GM19328 (cell line): ENCODE results near the gene ALG1.
"Not testable (repeated sequence)": the region's sequence is repeated elsewhere in the genome, so short reads cannot be mapped to it uniquely, and the experiment has no call there.

Experiments used
- ATAC-seq: cut with Tn5 transposase; IDR thresholded peaks from one replicate; pipeline ENCODE4 v1.9.1; 2021; ENCODE audit warnings: mild to moderate bottlenecking, moderate library complexity; ENCODE audit not compliant: unreplicated experiment

The ALG1 gene

DNA sequence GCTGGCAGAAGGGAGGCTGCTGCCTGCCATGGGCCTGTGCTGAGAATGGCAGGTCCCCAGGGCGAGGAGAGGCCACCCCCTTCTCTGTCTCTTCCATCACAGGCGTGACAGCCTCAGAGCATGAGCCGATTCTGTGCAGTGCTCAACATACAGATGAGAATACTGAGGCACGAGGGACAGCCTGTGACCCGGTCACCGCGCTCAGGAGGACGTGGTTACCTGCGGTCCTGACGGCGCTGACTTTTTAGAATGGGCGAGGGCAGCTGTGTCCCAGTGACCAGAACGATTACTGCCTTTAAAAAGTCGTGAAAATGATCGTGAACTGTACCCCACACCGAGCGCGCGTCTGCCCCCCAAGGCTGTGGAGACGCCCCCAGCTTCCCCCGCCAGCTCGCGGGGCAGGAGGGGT, 25.4 kb downstream of the ALG1 start:
- ATAC-seq: not testable (repeated sequence)

DNA sequence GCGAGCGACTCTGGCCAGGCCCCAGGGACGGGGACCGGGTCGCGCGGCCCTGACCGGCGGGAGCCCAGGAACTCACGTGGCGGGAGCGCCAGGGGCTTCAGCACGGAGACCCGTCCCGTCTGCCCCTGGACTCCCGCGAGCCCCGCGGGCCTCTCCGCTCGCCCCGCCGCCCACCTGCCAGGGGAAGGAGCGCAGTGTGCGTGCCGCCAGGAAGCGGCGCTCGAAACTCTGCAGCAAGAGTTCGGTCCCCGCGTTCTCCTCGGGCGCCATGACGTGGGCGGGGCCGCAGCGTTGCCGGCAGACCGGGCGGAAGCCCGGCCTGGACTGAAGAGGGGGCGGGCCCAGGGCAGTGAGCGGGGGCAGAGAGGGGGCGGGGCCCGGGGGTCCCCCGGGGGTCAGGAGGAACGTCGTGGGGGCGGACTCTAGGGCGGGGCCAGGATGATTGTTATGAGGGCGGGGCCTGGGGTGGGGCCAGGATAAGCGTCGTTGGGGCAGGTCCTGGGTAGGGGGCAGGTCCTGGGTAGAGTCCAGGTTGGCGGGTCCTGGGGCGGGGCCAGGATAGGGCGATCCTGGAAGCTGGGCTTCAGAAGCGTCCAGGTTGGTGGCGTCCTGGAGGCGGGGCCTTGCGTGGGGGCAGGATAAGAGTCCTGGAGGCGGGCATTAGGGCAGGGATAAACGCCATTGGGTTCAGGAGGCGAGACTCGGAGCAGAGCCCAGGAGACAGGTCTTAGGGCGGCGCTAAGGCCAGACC, 26.0 kb downstream of the ALG1 start, which contains the start of gene EEF2KMT:
EEF2KMT (minus strand) TSS at position 326 of the 751 bp plus-strand sequence; CDS start at position 270, 56 bp downstream.
- ATAC-seq: peak; percentile 98

DNA sequence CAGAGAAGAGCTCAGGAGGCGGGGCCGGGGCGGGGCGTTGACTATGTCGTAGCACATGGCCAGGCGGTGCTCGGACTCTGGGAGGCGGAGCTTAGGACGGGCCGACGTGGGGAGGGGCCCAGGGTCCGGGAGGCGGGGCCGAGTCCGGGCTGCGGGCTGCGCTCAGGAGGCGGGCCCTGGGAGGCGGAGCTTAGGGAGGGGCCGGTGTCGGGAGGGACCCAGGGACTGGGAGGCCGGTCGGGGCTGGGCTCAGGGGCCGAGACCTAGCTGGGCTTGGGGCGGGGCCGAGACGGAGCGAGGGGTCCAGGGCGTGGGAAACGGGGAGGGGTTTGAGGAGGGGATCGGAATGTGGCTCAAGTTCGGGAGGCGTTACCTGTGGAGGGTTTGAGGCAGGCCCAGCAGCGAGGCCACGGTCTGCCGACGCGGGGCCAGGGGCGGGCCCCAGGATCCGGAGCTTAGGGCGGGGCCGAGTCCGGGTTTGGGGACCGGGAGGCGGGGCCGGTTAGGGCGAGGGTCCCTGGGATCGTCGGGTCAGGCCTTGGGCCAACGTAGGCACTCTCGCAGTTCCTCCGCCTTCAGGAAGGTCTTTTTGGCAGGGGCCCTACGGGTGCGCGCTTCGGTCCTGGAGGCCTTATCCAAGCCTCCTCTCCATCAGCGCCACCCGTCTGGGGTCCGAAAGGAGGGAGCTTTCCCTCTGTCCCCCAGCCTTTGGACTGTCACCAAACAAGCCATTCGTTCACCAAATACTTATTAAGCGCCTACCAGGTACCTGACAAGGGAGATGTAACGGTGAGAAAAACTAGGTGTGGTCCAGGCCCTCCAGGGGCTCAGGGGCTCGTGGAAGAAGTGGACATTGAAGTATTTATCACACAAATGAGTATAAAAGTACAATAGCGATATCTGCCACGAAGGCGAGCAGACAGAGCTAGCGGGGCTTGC, 26.8 kb downstream of the ALG1 start:
- peak; percentile 65 for ATAC-seq

DNA sequence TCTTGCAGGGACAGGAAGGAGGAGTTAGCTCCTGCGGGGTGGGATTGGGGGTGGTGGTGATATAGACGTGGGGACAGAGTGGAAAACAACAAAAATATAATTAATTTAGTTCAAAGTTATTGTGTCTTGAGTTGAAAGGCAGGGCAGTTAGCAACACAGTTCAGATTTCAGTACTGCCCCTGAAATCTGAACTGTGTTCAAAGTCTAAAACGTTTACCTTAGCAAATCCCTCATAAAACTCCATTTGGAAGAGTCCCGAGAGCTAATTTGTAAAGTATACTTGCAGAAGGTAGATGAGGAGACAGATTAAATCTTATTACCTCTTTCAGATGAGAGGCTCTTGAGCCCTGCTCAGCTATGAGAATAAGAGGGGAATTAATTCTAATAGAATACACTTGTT, 27.5 kb downstream of the ALG1 start:
- ATAC-seq: not testable (repeated sequence)

DNA sequence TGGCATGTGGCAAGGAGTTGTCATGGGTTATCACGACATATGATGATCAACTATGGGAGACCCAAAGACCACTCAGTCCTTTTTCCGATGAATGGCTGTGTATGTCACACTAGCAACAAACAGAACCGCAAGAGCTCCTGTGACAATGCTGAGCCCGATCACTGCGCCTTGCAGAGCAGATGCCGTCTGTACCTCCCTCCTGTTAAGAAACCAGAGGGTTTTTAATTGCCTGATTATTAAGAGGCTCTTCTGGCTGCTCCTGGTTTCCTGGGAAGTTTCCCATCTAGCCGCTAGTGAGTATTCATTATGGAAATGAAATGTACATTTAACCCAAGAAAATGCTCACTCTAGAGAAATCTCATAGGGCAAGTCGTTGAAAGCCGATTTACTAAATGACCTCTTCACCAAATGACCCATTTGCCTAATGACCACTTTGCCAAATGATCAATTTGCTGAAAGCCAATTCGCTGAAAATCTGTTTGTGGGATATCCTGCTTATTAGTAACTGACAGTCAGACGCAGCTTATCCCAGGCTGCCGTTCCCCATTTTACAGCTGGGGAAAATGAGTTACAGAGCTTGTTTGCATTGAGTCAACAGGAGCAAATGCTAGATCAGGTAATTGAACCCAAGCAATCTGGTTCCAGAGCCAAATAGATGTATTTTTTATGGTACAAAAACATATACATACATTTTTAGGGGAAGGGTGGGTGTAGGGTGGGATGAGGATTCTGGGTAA, 31.8 kb downstream of the ALG1 start:
- ATAC-seq: not testable (repeated sequence)

DNA sequence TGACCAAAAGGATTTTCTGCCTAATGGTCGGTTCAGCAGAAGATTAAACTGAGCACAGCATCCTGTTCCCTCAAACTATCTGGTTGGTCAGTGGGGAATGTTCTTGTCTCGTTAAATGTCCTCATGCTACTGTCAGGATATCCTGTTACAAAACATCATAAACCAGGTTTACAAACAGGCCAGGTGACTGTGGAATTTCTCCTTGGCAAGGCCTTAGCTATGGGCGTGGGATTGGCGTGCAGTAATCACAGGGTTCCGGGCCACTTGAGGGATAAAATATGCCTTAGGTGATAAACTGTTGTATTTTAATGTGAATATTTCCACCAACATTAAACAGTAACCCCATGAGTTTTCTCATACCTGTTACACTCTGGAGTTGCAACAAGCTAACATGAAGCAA, 33.4 kb downstream of the ALG1 start:
- not testable (repeated sequence) for ATAC-seq

DNA sequence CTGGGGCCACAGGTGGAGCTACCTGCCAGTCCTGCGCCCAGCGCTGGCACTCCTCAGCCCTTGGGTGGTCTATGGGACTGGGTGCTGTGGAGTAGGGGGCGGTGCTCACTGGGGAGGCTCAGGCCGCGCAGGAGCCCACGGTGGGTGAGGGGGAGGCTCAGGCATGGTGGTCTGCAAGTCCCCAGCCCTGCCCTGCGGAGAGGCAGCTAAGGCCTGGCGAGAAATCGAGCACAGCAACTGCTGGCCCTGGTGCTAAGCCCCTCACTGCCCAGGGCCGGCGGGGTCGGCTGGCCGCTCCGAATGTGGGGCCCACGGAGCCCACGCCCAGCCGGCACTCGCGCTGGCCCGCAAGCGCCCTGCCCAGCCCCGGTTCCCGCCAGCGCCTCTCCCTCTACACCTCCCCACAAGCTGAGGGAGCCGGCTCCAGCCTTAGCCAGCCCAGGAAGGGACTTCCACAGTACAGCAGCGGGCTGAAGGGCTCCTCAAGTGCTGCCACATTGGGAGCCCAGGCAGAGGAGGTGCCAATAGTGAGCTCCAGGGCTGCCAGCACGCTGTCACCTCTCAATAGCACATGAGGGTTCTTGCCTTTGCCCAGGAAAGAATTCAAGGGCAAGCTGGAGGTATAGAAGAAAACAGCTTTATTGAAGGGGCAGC, 37.0 kb downstream of the ALG1 start:
- ATAC-seq: no peak

DNA sequence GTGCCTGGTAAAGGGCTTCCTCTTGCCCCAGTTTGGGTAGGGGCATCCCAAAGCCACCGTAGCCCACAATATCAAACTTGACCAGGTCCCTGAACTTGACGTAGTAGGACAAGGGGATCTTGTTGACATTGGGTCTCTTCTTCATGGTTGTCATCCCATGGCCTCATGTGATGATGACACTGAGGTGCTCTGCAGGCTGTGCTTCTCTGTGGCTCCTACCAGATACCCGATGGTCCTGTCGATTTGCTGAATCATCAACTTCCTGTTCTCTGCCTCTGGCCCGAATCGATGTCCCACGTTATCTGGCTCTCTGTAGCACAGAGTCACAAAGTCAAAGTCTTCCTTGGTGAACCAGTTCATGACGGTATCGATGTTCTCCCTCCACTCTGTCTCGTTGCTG, 39.3 kb downstream of the ALG1 start:
- not testable (repeated sequence) for ATAC-seq

DNA sequence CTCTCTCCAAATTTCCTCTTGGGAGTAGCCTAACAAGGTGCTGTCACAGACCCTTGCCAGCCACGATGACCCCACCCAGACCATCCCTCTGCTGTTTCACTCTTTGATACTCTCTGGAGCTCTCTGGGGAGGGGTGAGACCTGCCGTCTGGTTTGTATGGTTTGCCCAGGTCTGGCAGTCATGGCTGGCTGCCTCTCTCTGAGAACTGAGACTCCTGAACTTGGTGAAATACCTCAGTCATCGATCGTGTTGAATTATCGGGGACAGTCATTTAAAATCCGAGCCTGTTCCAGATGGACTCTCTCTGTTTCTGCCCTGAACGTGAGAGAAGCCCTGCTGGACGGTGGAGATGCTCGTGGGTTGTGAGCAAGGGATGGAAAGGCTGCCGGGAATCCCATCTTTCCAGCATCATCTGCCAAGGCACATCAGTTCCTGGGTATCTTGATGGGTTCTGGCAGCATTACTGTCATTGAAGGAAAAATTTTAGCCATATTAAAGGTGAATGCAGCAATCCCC, 45.2 kb downstream of the ALG1 start:
- ATAC-seq: not testable (repeated sequence)

DNA sequence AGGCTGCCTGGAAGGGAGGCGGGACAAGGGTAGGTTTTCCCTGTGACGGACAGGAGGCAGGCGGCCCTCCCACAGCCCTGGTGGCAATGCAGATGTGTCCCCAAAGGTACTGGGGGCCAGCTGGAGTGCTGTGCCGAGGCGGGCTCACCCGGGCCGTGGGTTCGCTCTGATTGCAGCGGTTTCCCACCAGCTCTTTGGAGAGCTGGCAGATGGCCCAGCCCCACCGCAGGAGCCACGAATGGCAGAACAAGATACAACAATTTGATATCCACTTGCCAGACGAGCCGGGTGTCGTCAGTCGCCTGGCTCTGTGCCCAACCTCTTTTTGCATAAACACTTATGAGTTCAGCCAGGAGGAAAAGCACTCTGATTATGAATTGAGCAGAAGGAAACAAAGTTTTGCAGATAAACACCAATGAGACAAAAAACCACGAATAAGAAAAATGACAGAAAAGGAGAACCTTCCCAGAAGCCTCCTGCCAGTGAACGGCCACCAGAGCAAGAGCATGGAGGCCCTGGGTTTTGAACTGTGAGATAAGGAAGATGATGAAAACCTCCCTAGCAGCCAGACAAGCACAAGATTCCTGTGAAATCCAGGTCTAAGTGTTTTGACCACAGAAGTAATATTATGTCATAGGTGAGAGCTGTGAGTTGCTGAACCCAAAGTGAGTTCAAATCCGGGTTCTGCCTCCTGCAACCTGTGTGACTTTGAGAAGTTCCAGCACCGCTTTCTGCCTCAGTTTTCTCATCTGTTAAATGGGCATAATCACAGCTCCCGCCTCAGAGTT, 45.9 kb downstream of the ALG1 start:
- ATAC-seq: not testable (repeated sequence)

DNA sequence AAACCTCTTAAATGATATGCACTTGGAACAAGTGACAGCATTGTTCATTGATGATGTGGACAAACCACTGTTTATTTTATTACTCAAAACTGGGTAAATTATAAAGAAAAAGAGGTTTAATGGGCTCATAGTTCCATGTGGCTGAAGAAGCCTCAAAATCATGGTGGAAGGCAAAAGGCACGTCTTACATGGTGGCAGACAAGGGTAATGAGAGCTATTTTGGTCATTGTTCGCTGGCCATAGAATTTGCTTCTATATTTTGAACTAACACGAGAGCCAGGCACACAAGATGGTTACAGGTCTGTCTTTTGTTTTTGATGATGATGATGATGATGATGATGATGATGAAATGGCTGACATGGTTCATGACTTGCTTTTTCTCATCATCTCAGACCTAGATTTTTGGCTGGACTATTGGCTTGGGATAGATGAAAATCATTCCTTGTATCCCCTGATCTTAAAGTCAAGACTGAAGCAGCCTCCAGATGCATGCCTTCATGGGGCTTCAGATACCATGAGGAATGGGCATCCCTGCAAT, 59.9 kb downstream of the ALG1 start:
- not testable (repeated sequence) for ATAC-seq

DNA sequence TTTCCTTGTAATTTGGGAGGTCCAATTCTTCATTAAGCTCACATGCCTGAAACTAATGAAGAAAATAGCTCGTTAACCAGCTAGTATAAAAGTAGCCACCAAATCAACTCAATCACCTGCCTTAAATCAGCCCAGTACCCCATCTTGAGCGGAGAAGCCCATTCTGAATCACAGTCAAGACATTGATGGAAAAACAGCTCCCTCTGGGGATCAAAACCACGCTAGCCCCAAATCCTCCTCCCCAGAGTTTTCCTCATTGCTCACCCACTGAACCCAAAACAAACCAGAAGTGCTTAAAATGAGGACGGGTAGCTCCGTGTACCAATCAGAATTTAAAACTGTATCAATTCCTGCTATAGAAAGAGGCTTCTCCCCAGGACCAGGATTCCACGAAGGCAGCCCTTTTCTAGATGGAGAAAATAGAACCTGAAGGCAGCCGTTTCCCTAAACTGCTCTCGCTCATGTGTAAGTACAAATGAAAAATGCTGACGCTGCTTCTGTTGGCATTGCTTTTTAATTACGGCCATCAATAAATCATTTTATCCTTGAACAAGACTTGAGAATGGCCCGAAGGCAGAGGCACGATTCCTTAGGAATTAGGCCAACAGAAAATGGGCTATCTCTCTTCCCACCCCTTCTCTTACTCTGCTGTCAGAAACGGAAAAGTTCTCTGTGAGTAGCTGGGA, 61.4 kb downstream of the ALG1 start:
- ATAC-seq: not testable (repeated sequence)

DNA sequence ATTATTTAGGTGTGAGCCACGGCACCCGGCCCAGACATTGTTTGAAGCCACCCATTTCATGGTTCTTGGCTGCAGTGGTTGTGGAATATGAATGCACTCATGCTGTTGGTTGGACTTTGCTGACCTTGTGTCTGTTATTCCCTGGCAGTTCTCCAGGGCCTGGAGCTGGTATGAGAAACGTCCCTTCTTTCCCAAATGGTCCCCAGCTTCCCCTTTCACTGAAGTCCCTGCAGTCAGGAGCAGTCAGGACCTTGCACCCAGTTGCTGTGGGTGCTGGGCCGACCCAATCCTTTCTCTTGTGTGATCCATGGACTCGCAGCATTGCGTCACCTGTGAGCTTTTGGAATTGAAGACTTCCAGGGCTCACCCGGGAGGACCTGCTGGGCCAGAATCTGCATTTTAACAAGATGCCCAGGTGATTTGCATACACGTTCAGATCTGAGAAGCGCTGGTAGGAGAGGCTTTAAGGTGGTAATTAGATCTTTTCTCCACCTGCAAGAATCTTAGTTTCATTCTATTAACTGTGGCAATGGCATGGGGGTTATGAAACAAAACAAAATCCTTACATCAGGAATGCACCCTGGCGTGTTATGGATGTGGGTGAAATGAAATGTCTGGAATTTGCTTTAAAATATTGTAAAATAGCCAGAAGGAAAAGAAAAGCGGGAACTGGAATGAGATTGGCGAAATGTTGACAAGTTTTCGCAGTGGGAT, 63.3 kb downstream of the ALG1 start:
- not testable (repeated sequence) for ATAC-seq
